Neural progenitor cell (in vitro differentiated cells): Measurements from ENCODE around the gene AMPH. TPM values are rescaled to one million over a fixed set of nuclear protein-coding genes. Genes with fewer than 3 reads are reported as not detected.

Experiments
- DNase-seq: peaks from one replicate; pipeline ENCODE4 v3.0.0-alpha.2; 2016; ENCODE audit warnings: low spot score
- H2AFZ ChIP-seq: fragments of 200-600 bp; sonication (generic); replicated peaks from 2 replicates; pipeline ENCODE4 v1.6.1; 2016; ENCODE audit warnings: antibody characterized with exemption
- H3F3A ChIP-seq: fragments of 200-600 bp; sonication (generic); 2 replicates; pipeline ENCODE4 v1.6.1; 2016; ENCODE audit warnings: antibody characterized with exemption, low read depth
- H3K27ac ChIP-seq: fragments of 200-600 bp; sonication (generic); 2 replicates; pipeline ENCODE4 v1.5.1; 2016; ENCODE audit warnings: mild to moderate bottlenecking
- H3K27me3 ChIP-seq: fragments of 200-600 bp; sonication (generic); 2 replicates; pipeline ENCODE4 v1.6.1; 2016; ENCODE audit warnings: mild to moderate bottlenecking, moderate library complexity
- H3K36me3 ChIP-seq: fragments of 200-600 bp; sonication (generic); 2 replicates; pipeline ENCODE4 v1.5.1; 2016
- H3K4me1 ChIP-seq: fragments of 200-600 bp; sonication (generic); 2 replicates; pipeline ENCODE4 v1.6.1; 2016; ENCODE audit warnings: mixed run types
- H3K4me2 ChIP-seq: fragments of 200-600 bp; sonication (generic); 2 replicates; pipeline ENCODE4 v1.6.1; 2016
- H3K4me3 ChIP-seq: fragments of 200-600 bp; sonication (generic); 2 replicates; pipeline ENCODE4 v1.5.1; 2016
- H3K79me2 ChIP-seq: fragments of 200-600 bp; sonication (generic); 2 replicates; pipeline ENCODE4 v1.6.1; 2016; ENCODE audit warnings: low read depth
- H3K9ac ChIP-seq: fragments of 200-600 bp; sonication (generic); 2 replicates; pipeline ENCODE4 v1.6.1; 2016
- H3K9me3 ChIP-seq: fragments of 200-600 bp; sonication (generic); 2 replicates; pipeline ENCODE4 v1.5.1; 2016; ENCODE audit warnings: low read depth
- H4K20me1 ChIP-seq: fragments of 200-600 bp; sonication (generic); 2 replicates; pipeline ENCODE4 v1.6.1; 2016; ENCODE audit warnings: low read depth
- H3K27ac Mint-ChIP-seq: 3 replicates; pipeline ENCODE4 v1.8.0; 2021; ENCODE audit warnings: mixed read lengths
- H3K27me3 Mint-ChIP-seq: 2 replicates; pipeline ENCODE4 v1.8.0; 2022; ENCODE audit warnings: low read depth, mild to moderate bottlenecking, inconsistent platforms, moderate library complexity, mixed read lengths; ENCODE audit not compliant: insufficient read depth
- H3K36me3 Mint-ChIP-seq: 3 replicates; pipeline ENCODE4 v1.8.0; 2021; ENCODE audit warnings: mixed read lengths
- H3K4me1 Mint-ChIP-seq: 3 replicates; pipeline ENCODE4 v1.8.0; 2021; ENCODE audit warnings: mixed read lengths
- H3K4me3 Mint-ChIP-seq: 3 replicates; pipeline ENCODE4 v1.8.0; 2021; ENCODE audit warnings: mild to moderate bottlenecking, moderate library complexity, mixed read lengths
- H3K9me3 Mint-ChIP-seq: 3 replicates; pipeline ENCODE4 v1.8.0; 2020; ENCODE audit warnings: mixed read lengths
- EZH2 ChIP-seq: fragments of 200-600 bp; sonication (generic); IDR thresholded peaks from 2 replicates; pipeline ENCODE4 v1.6.1; 2017; ENCODE audit warnings: antibody characterized with exemption, mild to moderate bottlenecking, moderate library complexity
- EZH2phosphoT487 ChIP-seq: fragments of 200-600 bp; sonication (generic); IDR thresholded peaks from 2 replicates; pipeline ENCODE4 v1.6.1; 2017; ENCODE audit warnings: antibody characterized with exemption
- total RNA-seq: library from RNA; depleted of rRNA; stranded (reverse); fragments of >200 nt; gene quantifications from 2 replicates; pipeline ENCODE4 v1.2.3, GENCODE V29; 2015; ENCODE audit warnings: low replicate concordance
- TF ChIP-seq, protein P1 (sequence below): fragments of 200-600 bp; sonication (generic); IDR thresholded peaks from 2 replicates; pipeline ENCODE4 v1.5.1; 2017; ENCODE audit warnings: antibody characterized with exemption, mild to moderate bottlenecking

Gene AMPH
- total RNA-seq, 1 donor from 2014 or later: 21.2 TPM

DNA sequence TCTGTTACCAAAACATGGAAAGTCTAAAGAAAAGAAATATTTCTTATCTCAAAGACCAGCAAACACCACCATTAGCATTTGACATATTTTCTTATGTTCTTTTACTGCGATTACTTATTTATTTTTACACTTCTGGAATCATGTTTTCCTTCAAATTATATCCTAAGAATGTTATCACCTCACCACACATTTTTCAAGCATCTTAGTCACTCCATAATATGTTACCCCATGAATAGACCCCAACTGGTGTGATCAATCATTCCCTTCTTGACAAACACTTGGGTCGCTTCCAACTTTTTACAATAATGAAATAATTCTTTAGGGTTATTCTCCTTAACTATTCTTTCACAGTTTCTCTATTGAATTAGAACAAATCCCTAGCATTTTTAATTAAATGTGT is 67.4 kb downstream of the AMPH start:
- Histone ChIP-seq H4K20me1 (no peaks in the 10 kb centered on the region), H3K9me3 (no peaks in the 10 kb centered on the region), H3K27ac (no peak overlapping the region), H2AFZ (no peak overlapping the region), H3K9ac (no peak overlapping the region), H3K27me3 (no peaks in the 10 kb centered on the region), H3K36me3 (peaks cover 6% of the 10 kb centered on the region), H3K79me2 (no peaks in the 10 kb centered on the region), H3F3A (no peaks in the 10 kb centered on the region), H3K4me2 (no peak overlapping the region), H3K4me1 (peaks cover 12% of the 10 kb centered on the region), H3K4me3 (no peak overlapping the region)
- no peak for DNase-seq
- H3K4me3 Mint-ChIP-seq: no peak overlapping the region
- peaks cover 8% of the 10 kb centered on the region for H3K9me3 Mint-ChIP-seq
- peaks cover 9% of the 10 kb centered on the region for H3K4me1 Mint-ChIP-seq
- no peak for TF ChIP-seq EZH2phosphoT487
- no peak for TF ChIP-seq EZH2
- TF ChIP-seq, protein P1, sequence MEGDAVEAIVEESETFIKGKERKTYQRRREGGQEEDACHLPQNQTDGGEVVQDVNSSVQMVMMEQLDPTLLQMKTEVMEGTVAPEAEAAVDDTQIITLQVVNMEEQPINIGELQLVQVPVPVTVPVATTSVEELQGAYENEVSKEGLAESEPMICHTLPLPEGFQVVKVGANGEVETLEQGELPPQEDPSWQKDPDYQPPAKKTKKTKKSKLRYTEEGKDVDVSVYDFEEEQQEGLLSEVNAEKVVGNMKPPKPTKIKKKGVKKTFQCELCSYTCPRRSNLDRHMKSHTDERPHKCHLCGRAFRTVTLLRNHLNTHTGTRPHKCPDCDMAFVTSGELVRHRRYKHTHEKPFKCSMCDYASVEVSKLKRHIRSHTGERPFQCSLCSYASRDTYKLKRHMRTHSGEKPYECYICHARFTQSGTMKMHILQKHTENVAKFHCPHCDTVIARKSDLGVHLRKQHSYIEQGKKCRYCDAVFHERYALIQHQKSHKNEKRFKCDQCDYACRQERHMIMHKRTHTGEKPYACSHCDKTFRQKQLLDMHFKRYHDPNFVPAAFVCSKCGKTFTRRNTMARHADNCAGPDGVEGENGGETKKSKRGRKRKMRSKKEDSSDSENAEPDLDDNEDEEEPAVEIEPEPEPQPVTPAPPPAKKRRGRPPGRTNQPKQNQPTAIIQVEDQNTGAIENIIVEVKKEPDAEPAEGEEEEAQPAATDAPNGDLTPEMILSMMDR: no peak
- no peak overlapping the region for H3K27ac Mint-ChIP-seq
- H3K36me3 Mint-ChIP-seq: no peaks in the 10 kb centered on the region
- no peaks in the 10 kb centered on the region for H3K27me3 Mint-ChIP-seq

GRCh38 chr7:38561166-38561565 is 70.0 kb downstream of the AMPH start:
- Histone ChIP-seq H3K4me2 (no peak overlapping the region), H3K36me3 (peaks cover 5% of the 10 kb centered on the region), H3K9ac (no peak overlapping the region), H2AFZ (no peak overlapping the region), H4K20me1 (no peaks in the 10 kb centered on the region), H3K4me3 (no peak overlapping the region), H3K79me2 (no peaks in the 10 kb centered on the region), H3K27me3 (no peaks in the 10 kb centered on the region), H3K27ac (no peak overlapping the region), H3K4me1 (peaks cover 15% of the 10 kb centered on the region), H3K9me3 (no peaks in the 10 kb centered on the region), H3F3A (no peaks in the 10 kb centered on the region)
- Mint-ChIP-seq H3K27me3 (no peaks in the 10 kb centered on the region), H3K4me3 (no peak overlapping the region), H3K4me1 (peaks cover 27% of the 10 kb centered on the region), H3K27ac (no peak overlapping the region), H3K9me3 (peaks cover 3% of the 10 kb centered on the region), H3K36me3 (peaks cover 1% of the 10 kb centered on the region)
- TF ChIP-seq, protein P1: no peak
- TF ChIP-seq EZH2phosphoT487 (no peak), EZH2 (no peak)
- DNase-seq: no peak

- Histone ChIP-seq H3F3A (no peaks in the 10 kb centered on the region), H3K4me1 (peaks cover 7% of the 10 kb centered on the region), H2AFZ (no peak overlapping the region), H3K4me2 (no peak overlapping the region), H3K27ac (no peak overlapping the region), H3K4me3 (no peak overlapping the region), H4K20me1 (no peaks in the 10 kb centered on the region), H3K36me3 (no peaks in the 10 kb centered on the region), H3K27me3 (no peaks in the 10 kb centered on the region), H3K9ac (no peak overlapping the region), H3K79me2 (no peaks in the 10 kb centered on the region), H3K9me3 (no peaks in the 10 kb centered on the region)
- Mint-ChIP-seq H3K27me3 (no peaks in the 10 kb centered on the region), H3K36me3 (peaks cover 3% of the 10 kb centered on the region), H3K27ac (peak overlapping the region; percentile 80), H3K4me1 (peaks cover 27% of the 10 kb centered on the region), H3K9me3 (no peaks in the 10 kb centered on the region), H3K4me3 (no peak overlapping the region)
- DNase-seq: no peak
- TF ChIP-seq EZH2phosphoT487 (no peak), EZH2 (no peak)
- TF ChIP-seq, protein P1: no peak
Measured at GRCh38 chr7:38558761-38559345, 72.3 kb downstream of the AMPH start.
